Measurements from ENCODE around the gene SMIM38. TPM values are rescaled to one million over a fixed set of nuclear protein-coding genes. Genes with fewer than 3 reads are reported as not detected.
A peak's percentile ranks its signal among the peaks of the same experiment; 100 is the strongest.

The SMIM38 gene
- total and polyA plus RNA-seq, 9 donors = 0.11 to 0.98 (median 0.27) TPM

- H3K27me3 ChIP-seq (ENCODE audit: control insufficient read depth, insufficient read depth, low read length) = no peaks in the 10 kb centered on the region
- H3K9me3 ChIP-seq (replicated peaks; ENCODE audit: control insufficient read depth, low read depth, low read length) = peaks cover 5% of the 10 kb centered on the region
- H3K36me3 ChIP-seq (ENCODE audit: control insufficient read depth, insufficient read depth, low read length) = no peaks in the 10 kb centered on the region
- H3K4me1 ChIP-seq (ENCODE audit: control insufficient read depth, insufficient read depth, low read length) = peaks cover 44% of the 10 kb centered on the region
- DNase-seq = peak; percentile 27
- peak overlapping the region; percentile 93 for H3K27ac ChIP-seq (ENCODE audit: low read length)
- H3K4me3 ChIP-seq (ENCODE audit: low read length) = no peak overlapping the region
- WGBS (ENCODE audit: insufficient coverage) = 59% methylated on average over 19 of the region's 21 CpGs
Observed at GRCh38 chr11:69158301-69159149, 2.8 kb downstream of the SMIM38 start.

- peaks cover 37% of the 10 kb centered on the region for H3K4me1 ChIP-seq (ENCODE audit: control insufficient read depth, insufficient read depth, low read length)
- no peak overlapping the region for H3K27ac ChIP-seq (ENCODE audit: low read length)
- peaks cover 5% of the 10 kb centered on the region for H3K9me3 ChIP-seq (replicated peaks; ENCODE audit: control insufficient read depth, low read depth, low read length)
- H3K36me3 ChIP-seq (ENCODE audit: control insufficient read depth, insufficient read depth, low read length) = no peaks in the 10 kb centered on the region
- DNase-seq = no peak
- H3K27me3 ChIP-seq (ENCODE audit: control insufficient read depth, insufficient read depth, low read length) = no peaks in the 10 kb centered on the region
- 89% methylated on average over 13 of the region's 19 CpGs for WGBS (ENCODE audit: insufficient coverage)
- H3K4me3 ChIP-seq (ENCODE audit: low read length) = no peak overlapping the region
Observed at GRCh38 chr11:69159150-69159852, 3.6 kb downstream of the SMIM38 start.

GRCh38 chr11:69160296-69161116 lies 4.8 kb downstream of the SMIM38 start:
- Histone ChIP-seq H3K27me3 (ENCODE audit: control insufficient read depth, insufficient read depth, low read length) (no peaks in the 10 kb centered on the region), H3K36me3 (ENCODE audit: control insufficient read depth, insufficient read depth, low read length) (no peaks in the 10 kb centered on the region), H3K9me3 (replicated peaks; ENCODE audit: control insufficient read depth, low read depth, low read length) (peaks cover 5% of the 10 kb centered on the region), H3K4me3 (ENCODE audit: low read length) (no peak overlapping the region), H3K4me1 (ENCODE audit: control insufficient read depth, insufficient read depth, low read length) (peaks cover 28% of the 10 kb centered on the region), H3K27ac (ENCODE audit: low read length) (no peak overlapping the region)
- 77% methylated on average over 9 of the region's 15 CpGs for WGBS (ENCODE audit: insufficient coverage)
- DNase-seq = no peak

DNA sequence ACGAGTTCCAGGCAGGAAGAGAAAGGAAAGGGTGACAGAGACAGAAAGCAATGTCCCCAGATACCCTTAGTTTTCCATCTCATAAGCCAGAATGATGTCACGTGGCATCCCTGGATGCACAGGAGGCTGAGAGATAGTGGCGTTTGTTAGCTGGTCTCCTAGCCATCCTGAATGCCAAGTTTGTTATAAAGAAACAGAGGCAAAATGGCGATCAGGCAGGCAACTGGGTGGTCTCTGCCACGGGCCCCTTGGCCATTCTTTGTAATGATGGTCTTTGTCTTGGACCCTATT lies 5.3 kb downstream of the SMIM38 start:
- no peak overlapping the region for H3K4me3 ChIP-seq (ENCODE audit: low read length)
- no peaks in the 10 kb centered on the region for H3K27me3 ChIP-seq (ENCODE audit: control insufficient read depth, insufficient read depth, low read length)
- 67% methylated on average over 3 of the region's 5 CpGs for whole genome bisulfite sequencing (ENCODE audit: insufficient coverage)
- DNase-seq = peak; percentile 54
- no peaks in the 10 kb centered on the region for H3K36me3 ChIP-seq (ENCODE audit: control insufficient read depth, insufficient read depth, low read length)
- H3K9me3 ChIP-seq (replicated peaks; ENCODE audit: control insufficient read depth, low read depth, low read length) = peaks cover 5% of the 10 kb centered on the region
- H3K27ac ChIP-seq (ENCODE audit: low read length) = no peak overlapping the region
- H3K4me1 ChIP-seq (ENCODE audit: control insufficient read depth, insufficient read depth, low read length) = peaks cover 26% of the 10 kb centered on the region

DNA sequence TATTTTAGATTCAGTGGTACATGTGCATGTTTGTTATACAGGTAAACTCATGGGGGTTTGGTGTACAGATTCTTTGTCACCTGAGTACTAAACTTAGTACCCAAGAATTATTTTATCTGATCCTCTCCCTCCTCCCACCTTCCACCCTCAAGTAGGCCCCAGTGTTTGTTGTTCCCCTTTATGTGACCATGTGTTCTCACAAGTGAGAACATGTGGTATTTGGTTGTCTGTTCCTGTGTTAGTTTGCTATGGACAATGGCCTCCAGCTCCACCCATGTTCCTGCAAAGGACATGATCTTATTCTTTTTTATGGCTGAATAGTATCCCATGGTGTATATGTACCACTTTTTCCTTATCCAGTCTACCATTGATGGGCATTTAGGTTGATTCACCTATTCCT lies 6.8 kb downstream of the SMIM38 start:
- Histone ChIP-seq H3K36me3 (ENCODE audit: control insufficient read depth, insufficient read depth, low read length) (no peaks in the 10 kb centered on the region), H3K27ac (ENCODE audit: low read length) (no peak overlapping the region), H3K4me3 (ENCODE audit: low read length) (no peak overlapping the region), H3K27me3 (ENCODE audit: control insufficient read depth, insufficient read depth, low read length) (no peaks in the 10 kb centered on the region), H3K9me3 (replicated peaks; ENCODE audit: control insufficient read depth, low read depth, low read length) (peaks cover 5% of the 10 kb centered on the region), H3K4me1 (ENCODE audit: control insufficient read depth, insufficient read depth, low read length) (peaks cover 20% of the 10 kb centered on the region)
- DNase-seq = no peak

- DNase-seq = no peak
- H3K4me1 ChIP-seq (ENCODE audit: control insufficient read depth, insufficient read depth, low read length) = peaks cover 12% of the 10 kb centered on the region
- H3K4me3 ChIP-seq (ENCODE audit: low read length) = no peak overlapping the region
- no peaks in the 10 kb centered on the region for H3K27me3 ChIP-seq (ENCODE audit: control insufficient read depth, insufficient read depth, low read length)
- 88% methylated on average over 1 of the region's 1 CpG for WGBS (ENCODE audit: insufficient coverage)
- H3K36me3 ChIP-seq (ENCODE audit: control insufficient read depth, insufficient read depth, low read length) = no peaks in the 10 kb centered on the region
- no peak overlapping the region for H3K27ac ChIP-seq (ENCODE audit: low read length)
- peaks cover 5% of the 10 kb centered on the region for H3K9me3 ChIP-seq (replicated peaks; ENCODE audit: control insufficient read depth, low read depth, low read length)
Observed at GRCh38 chr11:69163842-69164241, 8.1 kb downstream of the SMIM38 start.

DNA sequence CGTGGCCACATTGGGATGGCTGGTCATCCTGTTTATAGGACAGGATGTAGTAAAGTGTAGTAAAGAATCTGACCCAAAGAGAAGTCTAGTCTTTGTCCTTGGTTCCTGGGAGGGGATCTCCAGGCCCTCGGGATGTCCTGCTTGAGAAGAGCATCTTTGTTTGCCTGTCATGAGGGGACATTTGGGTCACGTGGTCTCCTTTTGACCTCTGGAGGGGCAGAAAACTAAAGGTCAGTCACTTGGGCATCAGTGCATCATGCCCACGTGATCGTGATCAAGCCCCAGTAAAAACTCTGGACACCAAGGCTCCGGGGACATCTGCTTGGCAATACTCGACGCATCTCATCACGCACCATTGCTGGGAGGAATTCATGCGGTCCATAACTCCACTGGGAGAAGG lies 9.1 kb downstream of the SMIM38 start:
- Histone ChIP-seq H3K36me3 (ENCODE audit: control insufficient read depth, insufficient read depth, low read length) (no peaks in the 10 kb centered on the region), H3K27me3 (ENCODE audit: control insufficient read depth, insufficient read depth, low read length) (no peaks in the 10 kb centered on the region), H3K27ac (ENCODE audit: low read length) (no peak overlapping the region), H3K4me1 (ENCODE audit: control insufficient read depth, insufficient read depth, low read length) (peaks cover 12% of the 10 kb centered on the region), H3K4me3 (ENCODE audit: low read length) (no peak overlapping the region), H3K9me3 (replicated peaks; ENCODE audit: control insufficient read depth, low read depth, low read length) (peaks cover 5% of the 10 kb centered on the region)
- WGBS (ENCODE audit: insufficient coverage) = 80% methylated on average over 3 of the region's 10 CpGs
- DNase-seq = no peak

- no peak for DNase-seq
- peaks cover 5% of the 10 kb centered on the region for H3K9me3 ChIP-seq (replicated peaks; ENCODE audit: control insufficient read depth, low read depth, low read length)
- peaks cover 15% of the 10 kb centered on the region for H3K4me1 ChIP-seq (ENCODE audit: control insufficient read depth, insufficient read depth, low read length)
- 79% methylated on average over 2 of the region's 2 CpGs for WGBS (ENCODE audit: insufficient coverage)
- H3K27ac ChIP-seq (ENCODE audit: low read length) = no peak overlapping the region
- no peak overlapping the region for H3K4me3 ChIP-seq (ENCODE audit: low read length)
- H3K36me3 ChIP-seq (ENCODE audit: control insufficient read depth, insufficient read depth, low read length) = no peaks in the 10 kb centered on the region
- no peaks in the 10 kb centered on the region for H3K27me3 ChIP-seq (ENCODE audit: control insufficient read depth, insufficient read depth, low read length)
Observed at GRCh38 chr11:69165775-69166174, 10.0 kb downstream of the SMIM38 start.

- WGBS (ENCODE audit: insufficient coverage) = 19% methylated on average over 5 of the region's 21 CpGs
- Histone ChIP-seq H3K27me3 (ENCODE audit: control insufficient read depth, insufficient read depth, low read length) (no peaks in the 10 kb centered on the region), H3K36me3 (ENCODE audit: control insufficient read depth, insufficient read depth, low read length) (no peaks in the 10 kb centered on the region), H3K4me1 (ENCODE audit: control insufficient read depth, insufficient read depth, low read length) (peaks cover 18% of the 10 kb centered on the region), H3K4me3 (ENCODE audit: low read length) (no peak overlapping the region), H3K9me3 (replicated peaks; ENCODE audit: control insufficient read depth, low read depth, low read length) (peaks cover 5% of the 10 kb centered on the region), H3K27ac (ENCODE audit: low read length) (peak overlapping the region; percentile 48)
- peak; percentile 87 for DNase-seq
Observed at GRCh38 chr11:69166218-69167115, 10.7 kb downstream of the SMIM38 start.
